HG03469 (cell line): ENCODE data around the gene DVL1.

Source experiments
- ATAC-seq: cut with Tn5 transposase; IDR thresholded peaks from one replicate; pipeline ENCODE4 v1.9.1; 2021; ENCODE audit warnings: mild to moderate bottlenecking, moderate library complexity, moderate number of reproducible peaks; ENCODE audit not compliant: unreplicated experiment

Gene DVL1

GRCh38 chr1:1285611-1286311 is 63.5 kb downstream of the DVL1 start:
- ATAC-seq, result no peak
